Activated CD4-positive, alpha-beta T cell treated with anti-CD3 and anti-CD28 coated beads for 1 hour (primary cell): ENCODE measurements around the gene SULT1A2.
"Not testable (repeated sequence)": the region's sequence is repeated elsewhere in the genome, so short reads cannot be mapped to it uniquely, and the experiment has no call there.

ENCODE experiments used
- DNase-seq: peaks from one replicate; pipeline ENCODE4 v3.0.0-alpha.2; 2020

The SULT1A2 gene

DNA sequence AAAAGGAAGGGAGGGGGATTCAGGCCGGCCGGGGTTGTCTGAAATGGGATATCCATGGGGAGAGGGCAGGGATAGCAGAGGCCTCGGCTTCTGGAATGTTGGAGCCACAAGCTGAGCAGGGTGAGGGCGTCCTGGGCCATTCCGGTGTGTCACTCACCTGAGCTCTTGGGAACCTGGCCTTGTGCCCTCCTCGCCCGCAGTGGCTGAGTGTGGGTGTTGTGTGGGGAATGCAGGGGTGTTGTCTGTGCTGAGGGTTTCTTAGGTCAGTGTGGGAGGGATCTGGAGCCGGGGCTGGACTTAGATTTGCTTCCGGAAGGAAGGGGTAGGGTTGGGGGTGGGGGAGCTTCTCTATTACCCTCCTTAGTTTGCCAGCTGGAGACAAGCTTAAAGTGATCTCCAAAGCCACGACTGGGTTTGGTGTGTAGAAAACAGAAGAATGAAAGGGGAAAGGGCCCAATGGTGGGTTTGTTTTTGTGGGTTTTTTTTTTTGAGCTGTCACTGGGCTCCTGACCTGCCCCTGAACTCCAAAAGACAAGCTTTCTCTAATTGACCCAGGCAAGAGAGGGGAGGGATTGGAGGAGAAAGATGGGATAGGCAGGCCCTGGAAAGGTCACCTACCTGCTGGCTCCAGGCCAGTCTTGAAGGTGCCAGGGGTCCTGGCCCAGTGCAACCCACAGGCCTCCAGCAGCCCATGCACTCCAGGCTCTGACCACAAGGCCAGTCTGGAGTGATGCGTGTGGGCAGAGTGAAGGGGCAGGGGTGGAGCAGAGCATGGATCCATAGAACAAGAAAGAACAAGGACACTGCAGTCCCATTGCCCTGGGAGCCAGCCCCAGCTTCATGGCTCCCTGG, at the start of gene SULT1A2:
TSS of gene SULT1A2 (minus strand) at position 211 of the 852 bp plus-strand sequence. CDS start 1,120 bp downstream, outside the sequence.
- no peak for DNase-seq

DNA sequence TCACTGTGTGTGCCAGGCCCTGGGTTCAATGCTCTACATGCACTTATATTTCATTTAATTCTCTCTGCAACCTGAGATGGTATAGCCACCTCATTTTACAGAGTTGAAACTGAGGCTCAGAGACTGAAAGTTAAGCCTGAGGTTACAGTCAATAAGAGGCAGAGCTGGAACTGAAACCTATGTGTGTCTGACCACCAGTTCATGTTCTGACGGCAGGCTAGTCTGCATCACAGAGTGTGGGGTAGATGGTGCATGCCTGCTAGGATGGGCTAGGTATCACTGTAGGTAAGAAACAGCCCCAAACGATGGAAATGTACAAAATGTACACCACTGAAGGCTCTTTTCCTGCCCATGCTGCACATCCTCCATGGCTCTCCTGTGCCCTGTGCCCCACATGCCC, 43.1 kb upstream of the SULT1A2 start:
- DNase-seq, result not testable (repeated sequence)

DNA sequence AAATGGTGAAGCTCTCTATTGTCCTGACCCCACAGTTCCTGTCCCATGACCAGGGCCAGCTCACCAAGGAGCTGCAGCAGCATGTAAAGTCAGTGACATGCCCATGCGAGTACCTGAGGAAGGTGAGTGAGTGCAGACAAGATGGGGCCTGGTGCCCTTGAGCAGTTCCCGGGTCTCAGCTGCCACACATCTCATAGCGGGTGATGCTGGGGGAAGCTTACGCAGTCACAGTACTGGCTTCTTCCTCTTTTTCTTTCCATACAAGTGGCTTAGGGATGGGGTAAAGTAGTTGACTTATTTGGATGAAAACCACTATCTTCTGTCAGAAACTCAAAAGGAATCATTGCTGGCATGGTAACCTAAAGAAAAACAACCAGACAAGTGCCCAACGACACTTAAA, 41.5 kb upstream of the SULT1A2 start:
- not testable (repeated sequence) for DNase-seq

DNA sequence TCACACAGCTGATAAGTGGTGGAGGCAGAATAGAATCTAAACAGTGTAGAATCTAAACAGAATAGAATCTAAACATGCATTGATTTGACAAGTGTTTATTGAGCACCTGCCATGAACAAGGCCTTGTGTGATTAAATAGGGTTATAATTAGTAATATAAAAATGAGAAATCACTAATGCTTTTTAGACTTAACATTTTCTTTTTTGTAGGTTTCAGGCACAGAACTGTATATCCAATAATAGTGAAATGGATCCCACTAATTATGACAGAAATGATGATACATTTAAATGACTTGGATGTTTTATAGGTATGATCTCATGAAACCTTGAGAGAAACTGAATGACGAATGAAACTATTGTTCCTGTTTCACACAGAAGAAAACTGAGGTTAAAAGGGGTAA, 40.9 kb upstream of the SULT1A2 start, which contains the start of gene NPIPB8:
TSS of gene NPIPB8 (plus strand) at position 301 of the 400 bp plus-strand sequence. CDS start 296 bp downstream, outside the sequence.
- not testable (repeated sequence) for DNase-seq

DNA sequence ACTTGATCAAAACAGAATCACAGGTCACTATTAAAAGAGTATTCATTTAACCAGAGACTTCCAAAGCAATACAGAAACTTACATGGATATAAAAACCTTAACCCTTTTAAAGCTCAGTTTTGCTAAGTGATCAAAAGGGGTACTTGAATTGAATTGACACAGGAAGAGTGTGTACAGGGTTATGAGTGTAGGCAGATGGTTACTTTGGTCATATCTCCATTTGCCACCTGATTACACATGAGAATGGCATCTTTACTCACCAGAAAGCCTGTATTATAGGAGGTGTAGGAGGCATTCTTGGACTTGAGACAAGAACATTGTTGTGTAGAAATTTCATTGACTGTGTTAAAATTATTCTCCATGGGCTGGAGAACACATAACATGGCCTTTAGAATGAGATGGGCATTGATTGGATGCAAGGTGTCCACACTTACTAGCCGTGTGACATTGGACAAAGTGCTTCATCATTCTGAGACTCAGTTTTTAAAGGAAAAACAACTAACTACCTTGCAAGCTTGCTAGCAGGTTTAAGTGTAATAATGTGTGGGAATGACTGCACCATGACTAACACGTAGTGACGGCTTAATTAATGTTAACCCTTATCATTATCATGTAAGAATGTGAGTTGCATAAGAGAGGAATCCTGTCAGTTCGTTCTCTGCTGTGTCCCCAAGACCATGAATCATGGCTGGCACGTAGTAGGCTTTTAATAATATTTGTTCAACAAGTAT, 39.4 kb upstream of the SULT1A2 start:
- DNase-seq, result not testable (repeated sequence)

DNA sequence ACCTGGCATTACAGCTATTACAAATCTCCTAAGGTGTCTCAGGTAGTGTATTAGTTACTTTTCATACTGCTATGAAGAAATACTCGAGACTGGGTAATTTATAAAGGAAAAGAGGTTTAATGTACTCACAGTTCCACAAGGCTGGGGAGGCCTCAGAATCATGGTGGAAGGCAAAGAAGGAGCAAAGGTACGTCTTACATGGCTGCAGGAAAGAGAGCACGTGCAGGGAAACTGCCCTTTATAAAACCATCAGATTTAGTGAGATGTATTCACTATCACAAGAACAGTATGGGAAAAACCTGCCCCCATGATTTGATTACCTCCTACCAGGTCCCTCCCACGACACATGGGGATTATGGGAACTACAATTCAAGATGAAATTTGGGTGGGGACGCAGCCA, 34.1 kb upstream of the SULT1A2 start:
- not testable (repeated sequence) for DNase-seq

DNA sequence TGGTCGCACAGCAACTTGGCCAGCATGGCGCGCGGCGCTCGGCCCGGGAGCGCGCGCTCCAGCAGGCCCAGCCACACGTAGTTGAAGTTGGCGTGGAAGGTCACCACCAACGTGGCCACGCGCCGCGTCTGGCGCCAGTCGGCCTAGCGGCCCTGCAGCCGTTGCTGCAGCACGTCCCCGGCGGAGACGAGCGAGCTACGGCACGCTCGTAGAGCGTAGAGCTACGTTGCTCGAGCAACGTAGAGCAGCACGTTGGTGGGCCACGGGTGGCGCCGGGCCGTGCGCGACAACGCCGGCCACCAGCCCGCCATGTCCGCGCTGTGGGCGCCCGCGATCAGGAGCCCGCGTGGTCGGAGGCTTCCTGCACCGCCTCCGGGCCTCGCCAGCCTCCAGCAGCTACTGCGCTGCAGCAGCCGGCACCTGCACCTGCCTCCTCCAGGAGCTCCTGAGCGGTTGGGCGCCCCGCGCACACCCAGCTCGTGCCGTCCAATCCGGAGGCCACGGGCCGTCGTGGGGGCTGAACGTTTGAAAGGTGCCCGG, 26.4 kb upstream of the SULT1A2 start:
- peak; percentile 58 for DNase-seq

DNA sequence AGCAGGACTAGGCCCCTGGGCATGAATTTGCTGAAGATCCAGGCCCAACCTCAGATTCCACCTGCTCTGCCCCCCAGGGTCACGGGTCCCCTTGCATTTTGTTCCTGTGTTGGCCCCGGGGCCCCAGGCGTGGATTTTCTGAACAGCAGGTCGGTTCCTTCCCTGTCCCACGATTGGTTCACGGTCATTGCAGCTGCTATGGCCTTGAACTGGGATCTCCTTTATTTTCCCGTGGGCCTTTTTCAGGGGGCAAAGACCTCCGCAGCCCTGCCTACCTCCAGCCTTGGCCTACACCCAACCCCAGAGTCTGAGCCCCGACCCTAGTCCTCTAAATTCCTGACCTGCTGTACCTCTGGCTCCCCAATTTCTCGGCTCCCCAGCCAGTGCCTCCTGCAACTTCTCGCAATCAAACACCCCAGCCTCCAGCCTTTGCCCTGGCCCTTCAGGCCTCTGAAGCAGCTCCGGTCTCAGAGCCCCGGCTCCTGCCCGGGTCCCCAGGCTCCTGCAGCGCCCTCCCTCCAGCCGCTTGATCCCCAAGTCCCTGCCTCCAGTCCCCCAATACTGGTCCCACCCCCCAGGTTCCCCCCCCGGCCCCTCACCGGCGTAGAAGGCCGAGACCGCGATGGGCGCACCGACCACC, 25.8 kb upstream of the SULT1A2 start:
- not testable (repeated sequence) for DNase-seq

DNA sequence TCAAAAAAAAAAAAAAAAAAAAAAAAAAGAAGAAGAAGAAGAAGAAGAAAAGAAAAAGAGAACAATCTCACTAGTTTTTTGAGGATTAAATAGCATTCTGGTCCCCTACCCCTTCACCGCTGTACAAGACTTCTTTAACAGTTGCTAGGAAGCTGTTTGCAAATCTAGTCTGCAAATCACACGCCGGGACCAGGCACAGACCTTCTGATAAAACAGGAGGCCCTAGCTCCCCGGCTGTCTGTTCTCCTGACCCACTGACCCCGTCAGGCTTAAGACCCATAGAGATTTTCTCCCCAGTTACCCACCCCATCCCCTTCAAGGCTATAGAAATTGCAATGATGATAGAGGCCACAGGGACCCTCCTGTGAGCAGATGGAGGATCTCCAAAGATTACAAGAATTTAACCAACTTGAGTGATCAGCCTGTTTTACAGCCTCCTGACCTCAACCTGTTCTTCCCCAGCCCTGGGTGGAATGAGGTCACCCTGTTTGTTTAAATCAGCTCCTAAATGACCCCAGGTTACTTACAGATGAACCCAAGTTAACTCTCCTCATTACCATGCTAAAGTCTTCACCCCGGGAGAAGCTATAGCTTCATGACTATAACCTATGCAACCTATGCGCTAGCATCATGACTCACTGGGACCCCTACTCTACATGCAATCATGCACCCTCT, 24.8 kb upstream of the SULT1A2 start:
- DNase-seq, result no peak

DNA sequence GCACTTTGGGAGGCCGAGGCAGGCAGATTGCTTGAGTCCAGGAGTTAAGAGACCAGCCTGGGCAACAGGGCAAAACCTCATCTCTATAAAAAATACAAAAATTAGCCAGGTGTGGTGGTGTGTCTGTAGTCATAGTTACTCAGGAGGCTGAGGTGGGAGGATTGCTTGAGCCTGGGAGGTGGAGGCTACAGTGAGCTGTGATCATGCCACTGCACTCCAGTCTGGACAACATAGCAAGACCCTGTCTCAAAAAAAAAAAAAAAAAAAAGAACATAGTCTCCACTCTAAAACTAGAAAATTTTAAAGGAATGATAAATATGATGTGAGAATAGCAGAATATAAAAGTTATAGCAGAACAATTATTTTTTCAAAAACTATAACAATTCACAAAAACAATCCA, 23.5 kb upstream of the SULT1A2 start:
- not testable (repeated sequence) for DNase-seq

DNA sequence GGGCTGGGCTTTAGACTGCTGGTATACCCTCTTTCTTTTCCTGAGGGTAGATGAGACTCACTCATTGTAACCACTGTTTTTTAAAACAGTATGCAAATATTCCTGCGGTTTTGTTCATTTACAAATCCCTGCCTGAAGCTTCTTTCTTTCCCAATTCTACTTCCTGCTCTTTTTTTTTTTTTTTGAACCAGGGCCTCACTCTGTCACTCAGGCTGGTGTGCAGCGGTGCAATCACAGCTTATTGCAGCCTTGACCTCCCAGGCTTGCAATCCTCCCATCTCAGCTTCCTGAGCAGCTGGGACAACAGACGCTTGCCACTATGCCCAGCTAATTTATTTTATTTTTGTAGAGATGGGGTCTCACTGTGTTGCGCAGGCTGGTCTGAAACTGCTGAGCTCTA, 21.0 kb upstream of the SULT1A2 start:
- no peak for DNase-seq

DNA sequence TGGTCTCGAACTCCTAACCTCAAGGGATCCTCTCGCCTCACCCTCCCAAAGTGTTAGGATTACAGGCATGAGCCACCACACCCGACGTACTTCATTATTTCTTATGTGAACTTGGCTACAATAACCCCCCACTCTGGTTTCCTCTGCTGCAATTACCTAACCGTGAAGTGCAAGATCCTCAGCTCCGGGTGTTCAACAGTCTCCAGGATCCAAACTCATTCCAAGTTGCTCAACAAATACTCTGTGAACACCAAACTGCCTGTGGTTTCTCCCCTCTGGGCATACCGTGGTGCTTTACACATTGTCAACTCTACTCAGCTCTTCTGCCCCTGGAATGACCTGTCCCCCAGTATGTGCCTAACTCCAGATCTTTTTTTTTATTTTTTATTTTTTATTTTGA, 19.8 kb upstream of the SULT1A2 start:
- no peak for DNase-seq

DNA sequence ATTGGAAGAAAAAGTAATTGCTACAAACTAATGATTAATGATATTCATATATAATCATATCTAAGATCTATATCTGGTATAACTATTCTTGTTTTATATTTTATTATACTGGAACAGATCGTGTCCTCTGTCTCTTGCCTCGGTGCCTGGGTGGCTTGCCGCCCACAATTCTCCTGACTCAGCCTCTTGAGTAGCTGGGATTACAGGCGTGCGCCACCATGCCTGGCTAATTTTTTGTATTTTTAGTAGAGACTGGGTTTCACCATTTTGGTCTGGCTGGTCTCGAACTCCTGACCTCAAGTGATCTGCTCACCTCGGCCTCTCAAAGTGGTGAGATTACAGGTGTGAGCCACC, 19.4 kb upstream of the SULT1A2 start:
- not testable (repeated sequence) for DNase-seq

DNA sequence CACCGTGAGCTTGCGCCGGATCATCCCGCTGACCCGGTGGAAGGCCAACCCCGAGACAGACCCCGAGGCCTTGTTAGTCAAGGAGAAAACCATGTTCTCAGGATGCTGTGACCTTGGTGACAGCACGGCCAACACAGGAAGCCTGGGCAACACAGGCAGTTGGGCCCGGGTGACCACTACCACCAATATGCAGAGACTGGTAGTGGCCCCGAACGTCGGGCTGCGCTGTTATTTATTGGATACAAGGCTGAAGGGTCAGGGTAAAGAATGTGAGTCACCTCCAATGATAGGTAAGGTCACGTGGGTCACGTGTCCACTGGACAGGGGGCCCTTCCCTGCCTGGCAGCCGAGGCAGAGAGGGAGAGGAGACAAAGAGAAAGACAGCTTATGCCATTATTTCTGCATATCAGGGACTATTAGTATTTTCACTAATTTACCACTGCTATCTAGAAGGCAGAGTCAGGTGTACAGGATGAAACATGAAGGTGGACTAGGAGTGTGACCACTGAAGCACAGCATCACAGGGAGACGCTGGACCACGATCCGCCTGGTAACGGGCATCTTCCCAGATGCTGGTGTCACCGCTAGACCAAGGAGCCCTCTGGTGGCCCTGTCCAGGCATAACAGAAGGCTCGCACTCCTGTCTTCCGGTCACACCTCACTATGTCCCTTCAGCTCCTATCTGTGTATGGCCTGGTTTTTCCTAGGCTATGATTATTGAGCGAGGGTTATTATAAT, 18.8 kb upstream of the SULT1A2 start:
- DNase-seq, result not testable (repeated sequence)

DNA sequence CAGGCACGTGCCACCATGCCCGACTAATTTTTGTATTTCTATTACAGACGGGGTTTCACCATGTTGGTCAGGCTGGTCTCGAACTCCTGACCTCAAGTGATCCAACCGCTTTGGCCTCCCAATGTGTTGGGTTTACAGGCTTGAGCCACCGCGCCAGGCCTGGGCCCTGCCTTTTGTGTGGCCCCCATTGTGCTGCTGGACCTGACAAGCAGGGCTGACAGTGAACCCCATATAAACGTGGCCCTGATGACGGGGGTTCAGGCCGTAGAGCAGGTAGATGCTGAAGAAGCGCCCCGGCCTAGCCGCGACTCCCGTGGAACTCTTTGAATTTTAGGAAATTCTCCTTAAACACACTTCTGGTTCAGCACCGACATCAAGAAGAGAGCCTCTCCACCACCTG, 17.7 kb upstream of the SULT1A2 start:
- DNase-seq, result not testable (repeated sequence)

DNA sequence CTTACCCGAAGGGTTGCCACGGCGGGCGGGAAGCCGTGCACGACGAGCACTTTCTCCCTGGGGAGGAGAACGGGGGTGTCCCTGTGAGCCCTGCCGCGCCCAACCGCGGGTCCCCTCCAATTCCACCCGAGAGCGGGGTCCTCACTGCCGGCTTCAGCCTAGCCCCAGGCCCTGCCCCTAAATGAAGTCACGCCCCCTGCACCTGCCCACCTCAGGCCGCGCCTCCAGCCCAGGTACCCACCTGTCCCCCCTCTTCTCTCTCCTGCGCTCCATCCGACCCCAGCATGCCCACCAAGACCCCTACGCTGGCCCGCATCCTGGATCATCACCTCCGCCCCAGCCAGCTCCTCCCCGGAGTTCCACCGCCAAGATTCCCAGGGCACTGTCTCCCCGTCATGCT, 17.1 kb upstream of the SULT1A2 start:
- DNase-seq, result not testable (repeated sequence)

DNA sequence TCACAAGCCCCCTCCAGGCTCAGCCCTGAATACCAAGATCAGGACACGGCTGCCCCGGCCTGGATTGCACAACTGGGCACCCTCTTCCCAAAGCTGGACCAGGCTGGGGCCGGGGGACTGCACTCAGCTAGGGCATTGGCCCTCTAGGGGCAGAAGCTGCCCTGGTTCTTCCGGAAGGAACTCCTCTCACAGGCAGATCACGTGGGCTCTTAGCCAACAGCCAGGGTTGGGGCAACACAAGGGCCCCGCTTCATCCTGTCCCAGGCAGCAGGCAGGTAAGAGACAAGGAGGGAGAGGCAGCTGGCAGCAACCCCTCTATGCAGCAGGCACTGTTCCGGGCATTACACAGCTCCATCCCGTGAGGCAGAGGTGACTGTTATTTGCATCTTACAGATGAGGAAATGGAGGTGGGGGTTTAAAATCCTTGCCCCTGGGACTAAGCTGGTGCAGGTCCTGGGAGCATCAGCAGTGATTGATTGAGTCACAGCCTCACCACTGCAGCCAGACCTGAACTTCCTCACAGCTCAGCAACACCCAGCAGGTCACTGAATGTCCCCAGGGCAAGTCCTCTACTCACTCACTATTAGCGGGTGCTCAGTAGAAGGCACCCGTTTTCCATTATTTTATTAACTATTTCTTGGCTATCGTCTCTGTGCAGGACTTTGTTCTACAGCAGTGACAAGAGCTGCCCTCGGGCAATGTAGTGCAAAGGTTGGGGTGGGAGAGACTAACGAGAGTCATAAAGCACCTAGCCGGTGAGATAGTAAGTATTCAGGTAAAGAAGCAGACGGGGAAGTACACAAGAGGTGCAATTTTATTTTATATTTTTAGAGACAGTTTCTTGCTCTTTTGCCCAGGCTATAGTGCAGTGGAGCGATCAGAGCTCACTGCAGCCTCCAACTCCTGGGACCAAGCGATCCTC, 15.8 kb upstream of the SULT1A2 start:
- not testable (repeated sequence) for DNase-seq

DNA sequence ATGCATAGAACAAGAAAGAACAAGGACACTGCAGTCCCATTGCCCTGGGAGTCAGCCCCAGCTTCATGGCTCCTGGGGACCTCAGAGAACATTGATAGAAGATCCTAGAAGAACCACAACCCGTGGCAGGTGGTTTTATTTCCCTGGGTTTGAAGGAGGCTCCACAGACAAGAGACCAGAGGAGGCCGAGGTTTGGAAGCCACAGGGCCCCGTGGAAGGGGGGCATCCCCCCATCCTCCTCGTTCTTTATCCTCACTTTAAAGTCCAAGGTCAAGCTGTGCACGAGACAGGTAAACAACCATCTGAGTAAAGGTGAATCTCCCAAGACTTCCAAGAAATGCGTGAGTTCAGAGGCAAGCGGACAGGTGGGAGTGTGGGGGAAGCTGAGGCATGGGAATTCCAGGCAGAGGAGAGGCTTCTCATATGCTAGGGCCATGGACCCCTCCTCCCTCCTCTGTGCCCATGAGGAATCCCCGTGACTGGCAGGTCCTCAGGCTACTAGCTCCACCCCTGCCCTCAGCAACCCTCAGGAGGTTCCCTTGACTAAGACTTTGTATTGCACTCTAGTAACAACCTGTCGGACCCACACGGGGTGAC, 13.8 kb upstream of the SULT1A2 start:
- DNase-seq, result no peak

DNA sequence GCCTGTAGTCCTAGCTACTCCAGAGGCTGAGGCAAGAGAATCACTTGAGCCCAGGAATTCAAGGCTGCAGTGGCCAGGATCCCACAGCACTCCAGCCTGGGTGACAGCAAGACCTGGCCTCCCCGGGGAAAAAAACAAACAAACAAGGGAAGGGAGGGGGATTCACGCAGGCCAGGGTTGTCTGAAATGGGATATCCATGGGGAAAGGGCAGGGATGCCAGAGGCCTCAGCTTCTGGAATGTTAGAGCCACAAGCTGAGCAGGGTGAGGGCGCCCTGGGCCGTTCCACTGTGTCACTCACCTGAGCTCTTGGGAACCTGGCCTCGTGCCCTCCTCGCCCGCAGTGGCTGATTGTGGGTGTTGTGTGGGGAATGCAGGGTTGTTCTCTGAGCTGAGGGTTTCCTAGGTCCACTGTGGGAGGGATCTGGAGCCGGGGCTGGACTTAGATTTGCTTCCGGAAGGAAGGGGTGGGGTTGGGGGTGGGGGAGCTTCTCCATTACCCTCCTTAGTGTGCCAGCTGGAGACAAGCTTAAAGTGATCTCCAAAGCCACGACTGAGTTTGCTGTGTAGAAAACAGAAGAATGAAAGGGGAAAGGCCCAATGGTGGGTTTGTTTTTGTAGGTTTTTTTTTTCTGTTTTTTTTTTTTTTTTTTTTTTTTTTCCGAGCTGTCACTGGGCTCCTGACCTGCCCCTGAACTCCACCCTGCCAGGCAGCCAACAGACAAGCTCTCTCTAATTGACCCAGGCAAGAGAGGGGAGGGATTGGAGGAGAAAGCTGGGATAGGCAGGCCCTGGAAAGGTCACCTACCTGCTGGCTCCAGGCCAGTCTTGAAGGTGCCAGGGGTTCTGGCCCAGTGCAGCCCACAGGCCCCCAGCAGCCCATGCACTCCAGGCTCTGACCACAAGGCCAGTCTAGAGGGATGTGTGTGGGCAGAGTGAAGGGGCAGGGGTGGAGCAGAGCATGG, 13.1 kb upstream of the SULT1A2 start, which contains the start of gene SULT1A1:
TSS of gene SULT1A1 (minus strand) at position 414 of the 964 bp plus-strand sequence. CDS start 1,189 bp downstream, outside the sequence.
- DNase-seq, result no peak
